ENCODE data around the gene ANKRD23.
"Not testable (repeated sequence)": the region's sequence is repeated elsewhere in the genome, so short reads cannot be mapped to it uniquely, and the experiment has no call there.

ANKRD23 gene

DNA sequence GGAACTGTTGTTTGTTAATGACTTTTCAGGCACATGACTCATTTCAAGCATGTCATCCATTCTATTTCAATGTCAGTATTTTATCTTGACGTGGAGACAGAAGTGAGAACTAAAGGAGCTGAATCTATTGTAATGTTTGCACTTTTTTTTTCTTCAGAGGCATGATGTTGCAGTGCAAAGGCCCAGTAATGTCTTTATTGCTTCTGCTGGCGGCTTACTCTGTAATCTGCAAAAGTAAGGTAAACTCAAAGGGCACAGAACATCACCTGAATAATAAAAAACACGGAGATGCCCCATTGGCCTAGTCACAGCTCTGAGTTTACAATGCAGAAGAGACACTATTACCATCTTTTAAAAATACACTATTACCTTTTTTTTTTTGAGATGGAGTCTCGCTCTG is 30.2 kb downstream of the ANKRD23 start:
- DNase-seq = no peak

- no peak for DNase-seq
These were observed 31.9 kb downstream of the ANKRD23 start for GRCh38 chr2:96811917-96812316.

DNA sequence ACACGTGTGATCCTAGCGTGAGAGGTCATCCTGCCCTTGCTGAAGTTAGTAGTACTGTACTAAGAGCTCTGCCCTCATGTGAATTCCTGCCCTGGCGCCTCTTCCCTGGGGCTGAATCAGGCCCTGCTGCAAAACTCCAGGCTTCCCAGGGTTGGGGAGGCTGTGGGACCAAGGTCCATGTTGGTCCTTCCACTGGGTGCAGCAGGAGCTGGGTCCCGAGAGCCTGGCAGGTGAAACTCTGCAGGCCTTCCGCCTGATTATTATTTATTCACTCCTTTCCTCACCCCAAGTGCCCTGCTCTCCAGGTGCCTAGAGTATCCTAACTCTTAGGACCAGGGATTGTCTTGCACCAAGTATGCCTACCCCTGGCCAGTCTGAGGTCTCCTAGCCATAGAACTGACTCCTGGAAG is 33.0 kb downstream of the ANKRD23 start:
- DNase-seq = no peak

GRCh38 chr2:96809951-96810782 is 33.7 kb downstream of the ANKRD23 start:
- no peak for DNase-seq

- DNase-seq = no peak
These were observed 34.5 kb downstream of the ANKRD23 start for GRCh38 chr2:96809216-96809882.

DNA sequence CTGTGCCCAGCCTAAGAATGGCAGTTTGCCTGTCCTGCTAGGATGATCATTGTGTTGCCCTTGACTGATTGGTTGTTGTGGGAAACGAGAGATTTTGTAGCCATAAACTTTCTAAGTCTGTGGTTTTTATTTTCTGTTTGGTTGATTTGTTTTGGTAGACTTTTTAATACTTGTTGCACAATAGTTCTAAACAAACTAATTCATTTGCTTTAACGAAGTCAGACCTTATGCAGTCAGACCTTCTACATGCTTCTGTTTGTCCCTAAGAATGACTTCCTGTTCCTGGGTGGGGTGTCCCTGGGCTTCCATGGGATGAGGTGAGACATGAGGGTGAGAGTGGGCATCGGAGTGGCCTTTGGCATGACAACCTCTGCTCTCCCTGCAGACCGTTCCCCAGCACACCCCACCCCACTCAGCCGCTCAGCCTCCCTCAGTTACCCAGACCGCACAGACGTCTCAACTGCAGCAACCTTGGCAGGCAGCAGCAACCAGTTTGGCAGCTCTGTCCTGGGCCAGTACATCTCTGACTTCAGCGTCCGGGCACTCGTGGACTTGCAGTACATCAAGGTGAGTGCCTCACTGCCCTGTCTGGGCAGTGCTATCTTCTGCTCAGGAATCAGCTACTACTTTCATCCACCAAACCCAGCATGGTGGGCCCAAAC is 35.5 kb downstream of the ANKRD23 start:
- no peak for DNase-seq

- DNase-seq = no peak
These were observed 36.7 kb downstream of the ANKRD23 start for GRCh38 chr2:96807127-96807471.

DNA sequence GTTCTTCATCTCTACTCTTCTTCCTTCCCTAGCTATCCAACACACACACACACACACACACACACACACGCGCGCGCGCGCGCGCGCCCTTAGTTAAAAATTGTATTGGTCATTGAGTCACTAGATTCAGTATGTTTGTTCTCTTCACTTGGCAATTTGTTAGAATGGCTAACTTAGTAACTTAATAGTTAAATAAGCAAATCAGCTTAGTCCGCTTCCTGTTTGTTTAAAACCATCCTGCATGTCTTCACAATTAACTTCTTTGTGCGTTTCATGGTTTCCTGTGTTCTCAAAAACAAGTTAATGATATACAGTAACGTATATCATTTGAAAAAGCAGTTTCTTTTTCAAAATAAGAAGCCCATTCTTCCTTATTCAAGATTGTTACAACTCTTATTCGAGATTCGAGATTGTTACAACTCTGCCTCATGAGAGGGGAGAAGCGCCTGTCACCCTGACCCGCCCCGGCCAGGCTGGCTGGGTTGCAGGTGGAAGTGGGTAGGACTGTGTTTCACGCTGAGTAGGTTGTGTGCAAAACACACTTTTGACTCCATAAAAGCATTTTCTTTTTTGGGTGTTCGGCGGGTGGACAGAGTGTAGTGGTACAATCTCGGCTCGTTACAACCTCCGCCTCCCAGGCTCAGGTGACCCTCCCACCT is 37.2 kb downstream of the ANKRD23 start:
- DNase-seq = no peak

GRCh38 chr2:96805946-96806345 is 37.9 kb downstream of the ANKRD23 start:
- DNase-seq = not testable (repeated sequence)

DNA sequence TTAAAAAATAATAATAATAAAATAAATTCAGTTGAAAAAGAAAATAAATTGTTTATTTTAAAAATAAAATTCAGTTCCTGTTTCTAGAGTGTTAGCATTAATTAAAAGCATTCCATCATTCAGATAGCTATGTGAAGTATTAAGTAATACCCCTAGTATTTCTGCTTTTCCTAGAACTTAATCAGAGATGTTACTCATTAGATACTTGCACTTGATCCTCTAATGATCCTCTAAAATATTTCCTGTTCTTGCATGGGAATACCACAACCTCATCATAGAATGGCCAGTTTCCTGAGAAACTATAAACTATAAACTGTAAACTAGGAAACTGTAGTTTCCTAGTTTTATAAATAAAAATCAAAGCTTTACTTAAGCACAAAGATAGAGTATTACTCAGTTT is 38.8 kb downstream of the ANKRD23 start:
- no peak for DNase-seq

- no peak for DNase-seq
These were observed 41.1 kb downstream of the ANKRD23 start for GRCh38 chr2:96802721-96803120.

DNA sequence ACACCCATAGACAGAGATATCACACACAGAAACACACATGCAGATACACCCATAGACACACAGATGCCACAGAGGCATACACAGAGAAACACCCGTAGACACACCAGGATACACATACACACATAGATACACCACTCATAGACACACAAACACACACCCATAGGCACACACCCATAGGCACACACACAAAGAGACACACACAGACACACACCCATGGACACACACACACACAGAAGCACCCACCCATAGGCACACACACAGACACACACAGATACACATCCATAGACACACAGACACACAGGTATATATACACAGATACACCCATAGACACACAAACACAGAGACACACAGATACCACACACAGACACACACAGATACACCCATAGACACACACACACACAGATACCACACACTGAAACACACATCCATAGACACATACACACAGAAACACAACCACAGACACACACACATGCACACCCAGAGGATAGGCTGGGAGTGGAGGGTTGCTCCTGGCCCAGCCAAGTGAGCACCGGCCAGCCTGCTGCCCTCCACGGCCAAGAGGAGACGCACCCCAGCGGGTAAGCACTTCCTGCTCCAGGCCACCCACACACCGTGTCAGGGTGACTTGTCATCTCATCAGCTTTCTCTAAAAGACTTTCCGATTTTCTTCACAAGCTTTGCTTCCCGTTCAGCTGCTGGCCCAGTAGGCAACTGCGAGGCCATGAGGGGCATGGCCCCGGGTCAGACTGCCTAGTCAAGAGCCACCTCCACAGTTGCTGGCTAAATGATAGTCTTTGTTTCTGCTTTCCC is 41.8 kb downstream of the ANKRD23 start:
- no peak for DNase-seq

- peak; percentile 40 for DNase-seq
These were observed 42.6 kb downstream of the ANKRD23 start for GRCh38 chr2:96801005-96801785.

DNA sequence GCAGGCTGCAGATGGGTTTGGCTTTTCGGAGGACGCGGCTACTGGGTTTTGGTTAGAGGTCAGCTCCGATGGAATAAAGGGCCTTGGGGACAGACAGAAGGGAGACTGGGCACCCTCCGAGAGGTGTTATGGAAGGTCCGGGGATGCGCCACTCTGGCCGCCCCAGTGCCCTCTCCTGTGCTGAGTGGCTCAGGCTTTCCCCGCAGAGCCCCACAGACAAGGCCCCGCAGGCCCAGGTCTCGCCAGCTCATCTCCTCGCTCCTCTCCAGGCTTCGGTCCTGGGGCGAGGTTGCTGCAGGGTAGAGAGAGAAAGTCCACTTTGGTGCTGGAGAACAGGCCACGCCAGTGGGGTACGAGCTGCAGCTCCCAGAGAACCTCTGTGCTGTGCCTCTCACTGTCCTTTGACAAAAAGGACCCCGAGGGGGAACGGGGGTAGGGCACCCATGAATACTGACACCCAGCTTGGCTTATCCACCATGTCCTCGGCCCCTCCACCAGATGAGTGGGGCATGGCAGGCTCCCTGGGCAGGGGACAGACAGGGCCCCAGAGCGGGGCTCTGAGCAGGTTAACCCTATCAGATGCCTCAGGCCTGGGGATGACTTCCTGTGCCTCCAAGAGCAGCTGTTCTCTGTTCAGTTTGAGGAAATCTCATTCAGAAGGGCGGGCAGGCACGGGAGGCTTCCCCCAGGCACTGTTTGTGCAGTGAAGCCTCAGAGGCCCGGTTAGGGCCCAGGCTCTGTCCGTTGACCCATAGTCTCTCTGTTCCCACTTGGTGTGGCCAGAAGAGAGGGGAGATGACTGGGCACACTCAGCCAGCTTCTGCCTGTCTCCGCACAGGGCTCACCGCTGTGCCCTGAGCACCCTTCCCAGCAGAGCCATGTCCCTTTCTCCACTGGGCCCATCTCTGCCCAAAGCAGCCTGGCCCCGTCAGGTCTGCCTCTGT is 43.5 kb downstream of the ANKRD23 start:
- no peak for DNase-seq

DNA sequence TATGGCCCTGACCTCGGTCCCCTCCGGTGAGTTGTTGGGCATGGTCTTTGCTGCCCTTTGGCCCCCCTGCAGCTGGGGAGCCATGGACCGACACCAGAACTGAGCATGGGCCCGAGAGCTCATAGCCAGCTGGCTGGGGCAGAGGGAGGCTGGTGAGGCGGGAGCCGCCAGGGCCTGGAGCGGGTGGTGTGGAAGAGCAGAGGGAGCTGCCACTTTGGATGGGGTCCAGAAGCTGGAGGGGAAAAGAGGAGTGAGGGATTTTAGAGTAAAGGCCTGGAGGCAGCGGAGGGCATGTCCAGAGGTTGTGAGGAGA is 44.2 kb downstream of the ANKRD23 start:
- DNase-seq = no peak

DNA sequence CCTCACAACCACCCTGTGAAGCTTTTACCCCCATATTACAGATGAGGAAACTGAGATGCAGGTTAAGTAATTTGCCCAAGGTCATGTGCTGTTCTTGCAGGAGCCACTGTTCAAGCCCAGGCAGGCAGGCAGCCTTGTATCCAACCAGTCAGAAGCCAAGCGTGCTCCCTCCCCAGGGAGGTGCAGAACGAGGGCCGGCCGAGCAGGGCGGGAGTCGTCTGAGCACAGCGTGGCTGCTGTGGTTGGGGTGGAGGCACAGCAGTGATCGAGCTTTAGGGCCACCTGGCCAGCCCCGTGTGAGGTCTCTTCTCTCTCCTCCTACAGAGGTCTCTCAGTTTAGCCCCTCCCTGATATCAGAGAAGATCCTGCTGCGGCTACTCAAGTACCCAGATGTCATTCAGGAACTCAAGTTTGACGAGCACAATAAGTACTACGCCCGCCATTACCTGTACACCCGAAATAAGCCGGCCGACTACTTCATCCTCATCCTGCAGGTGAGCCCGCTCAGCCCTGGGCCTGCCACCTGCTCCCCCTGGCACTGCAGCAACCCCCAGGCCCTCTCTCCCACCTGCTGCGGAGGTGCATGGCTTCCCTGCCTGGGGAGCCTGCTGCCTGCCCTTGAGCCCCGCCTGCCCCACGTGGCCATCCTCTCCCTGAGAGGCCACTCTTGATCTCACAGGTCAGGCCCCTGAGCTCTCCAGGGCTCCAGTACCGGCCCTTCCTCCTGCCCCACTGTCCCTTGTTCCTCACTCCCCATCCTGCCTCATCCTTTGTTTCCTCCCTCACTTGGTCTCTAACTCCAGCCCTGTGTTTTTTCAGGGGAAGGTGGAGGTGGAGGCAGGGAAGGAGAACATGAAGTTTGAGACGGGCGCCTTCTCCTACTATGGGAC is 44.8 kb downstream of the ANKRD23 start:
- DNase-seq = no peak

DNA sequence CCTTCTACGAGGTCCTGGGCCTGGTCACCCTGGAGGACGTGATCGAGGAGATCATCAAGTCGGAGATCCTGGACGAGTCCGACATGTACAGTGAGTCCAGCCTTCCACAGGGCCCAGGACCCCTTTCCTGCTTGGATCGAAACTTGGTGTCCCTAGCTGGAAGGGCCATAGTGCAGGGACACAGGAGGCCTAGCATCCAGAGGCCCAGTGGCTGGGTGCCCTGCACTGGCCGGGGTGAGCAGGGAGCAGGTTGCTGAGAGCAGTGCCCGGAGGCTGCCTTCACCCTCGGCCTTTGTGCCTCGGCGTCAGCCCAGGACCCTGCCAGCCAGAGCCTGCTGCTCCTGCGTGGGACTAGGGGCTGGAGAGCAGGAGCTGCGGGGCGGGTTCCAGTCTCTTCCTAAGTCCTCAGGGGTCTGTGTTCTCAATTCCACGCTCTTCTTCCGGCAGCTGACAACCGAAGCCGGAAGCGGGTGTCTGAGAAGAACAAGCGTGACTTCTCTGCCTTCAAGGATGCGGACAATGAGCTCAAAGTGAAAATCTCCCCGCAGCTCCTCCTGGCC is 46.7 kb downstream of the ANKRD23 start:
- no peak for DNase-seq

GRCh38 chr2:96796497-96796896 is 47.3 kb downstream of the ANKRD23 start:
- DNase-seq = not testable (repeated sequence)

- DNase-seq = no peak
These were observed 48.7 kb downstream of the ANKRD23 start for GRCh38 chr2:96795076-96795475.
